HepG2 (cell line): ENCODE data around the gene PGC. TPM values are rescaled to one million over a fixed set of nuclear protein-coding genes. Genes with fewer than 3 reads are reported as not detected.

Experiments used
- ASH2L ChIP-seq: fragments of 300-600, 200-600 bp; sonication (generic); IDR thresholded peaks from 2 replicates; pipeline ENCODE4 v1.7.0; 2017; ENCODE audit warnings: low read depth, mild to moderate bottlenecking, moderate library complexity, mixed read lengths, low read length; ENCODE audit not compliant: insufficient read length
- ATF1 ChIP-seq: IDR thresholded peaks from 2 replicates; pipeline ENCODE4 v1.6.1; 2016; ENCODE audit warnings: mild to moderate bottlenecking, control low read depth
- IKZF4 ChIP-seq: sonication (generic); formaldehyde crosslinking; IDR thresholded peaks from 2 replicates; pipeline ENCODE4 v1.5.1; 2020; ENCODE audit warnings: borderline replicate concordance, mild to moderate bottlenecking, low read depth, missing genetic modification reagents; ENCODE audit errors: not compliant biosample characterization
- LCORL ChIP-seq, 2 experiments: fragments of 450-650 bp in 1 of 2; sonication (generic) in 1 of 2; formaldehyde crosslinking in 1 of 2; IDR thresholded peaks; 2 replicates each; pipeline versions ENCODE4 v1.5.0 to v1.6.1; 2017 to 2020; ENCODE audit warnings: antibody characterized with exemption in 1 of 2, missing genetic modification reagents in 1 of 2
- NFYB ChIP-seq: sonication (generic); formaldehyde crosslinking; IDR thresholded peaks from 2 replicates; pipeline ENCODE4 v1.4.0; 2020; ENCODE audit warnings: missing genetic modification reagents
- PAF1 ChIP-seq: IDR thresholded peaks from 2 replicates; pipeline ENCODE4 v1.6.1; 2016; ENCODE audit warnings: missing genetic modification reagents, missing compliant biosample characterization
- RFX5 ChIP-seq: IDR thresholded peaks from 2 replicates; pipeline ENCODE4 v1.6.1; 2011; ENCODE audit warnings: low read depth, low read length, improper control_type of control experiment
- SALL1 ChIP-seq: sonication (generic); formaldehyde crosslinking; IDR thresholded peaks from 2 replicates; pipeline ENCODE4 v1.8.0; 2022; ENCODE audit warnings: mild to moderate bottlenecking, missing genetic modification reagents
- TAF15 ChIP-seq: fragments of 200-400 bp; formaldehyde crosslinking; IDR thresholded peaks from one replicate; pipeline ENCODE4 v1.6.1; 2018; ENCODE audit warnings: mild to moderate bottlenecking, low read depth, low read length; ENCODE audit not compliant: poor library complexity, severe bottlenecking
- TCF7 ChIP-seq: sonication (generic); IDR thresholded peaks from 2 replicates; pipeline ENCODE4 v1.6.1; 2016; ENCODE audit warnings: antibody characterized with exemption, low read depth
- TEF ChIP-seq: sonication (generic); formaldehyde crosslinking; IDR thresholded peaks from 2 replicates; pipeline ENCODE4 v1.5.0; 2020; ENCODE audit warnings: missing genetic modification reagents
- THAP9 ChIP-seq: sonication (generic); formaldehyde crosslinking; IDR thresholded peaks from 2 replicates; pipeline ENCODE4; 2020; ENCODE audit warnings: missing genetic modification reagents, mild to moderate bottlenecking, borderline replicate concordance
- THRA ChIP-seq: sonication (generic); formaldehyde crosslinking; IDR thresholded peaks from 2 replicates; pipeline ENCODE4 v1.4.0; 2020; ENCODE audit warnings: missing genetic modification reagents, borderline replicate concordance
- UBTF ChIP-seq: sonication (generic); formaldehyde crosslinking; IDR thresholded peaks from 2 replicates; pipeline ENCODE4 v1.4.0; 2020; ENCODE audit warnings: mild to moderate bottlenecking, missing genetic modification reagents
- ZFP1 ChIP-seq: IDR thresholded peaks from 2 replicates; pipeline ENCODE4 v1.6.1; 2016
- ZMYM4 ChIP-seq: sonication (generic); formaldehyde crosslinking; IDR thresholded peaks from 2 replicates; pipeline ENCODE4 v1.8.1; 2023; ENCODE audit warnings: mild to moderate bottlenecking, missing genetic modification reagents
- ZNF496 ChIP-seq: sonication (generic); formaldehyde crosslinking; IDR thresholded peaks from 2 replicates; pipeline ENCODE4 v1.8.1; 2023; ENCODE audit warnings: mild to moderate bottlenecking, moderate library complexity, missing genetic modification reagents; ENCODE audit not compliant: insufficient replicate concordance
- ZNF549 ChIP-seq: sonication (generic); formaldehyde crosslinking; IDR thresholded peaks from 2 replicates; pipeline ENCODE4 v1.5.0; 2020; ENCODE audit warnings: missing genetic modification reagents
- ZNF747 ChIP-seq: sonication (generic); formaldehyde crosslinking; IDR thresholded peaks from 2 replicates; pipeline ENCODE4 v1.8.1; 2023; ENCODE audit warnings: missing genetic modification reagents, mild to moderate bottlenecking, borderline replicate concordance
- ZNF891 ChIP-seq: sonication (generic); formaldehyde crosslinking; IDR thresholded peaks from 2 replicates; pipeline ENCODE4 v1.5.0; 2020; ENCODE audit warnings: mild to moderate bottlenecking, missing genetic modification reagents
- polyA plus RNA-seq, 8 experiments: library from polyadenylated mRNA; depleted of rRNA in 3 of 8; stranded (reverse) in 7 of 8; unstranded in 1 of 8; fragments of >200 nt; fragmentation: Illumina TruSeq in 4 of 8; extraction: Trizol in 4 of 8; gene quantifications; 2 replicates each; pipeline versions ENCODE4 v1.2.1 to v1.2.3, GENCODE V29; 2011 to 2016; ENCODE audit warnings: low read depth in 4 of 8, missing spikeins in 1 of 8, mixed read lengths in 1 of 8; ENCODE audit not compliant: insufficient read depth in 1 of 8
- total RNA-seq, 5 experiments: library from RNA; depleted of rRNA; stranded (reverse); fragments of >200 nt; fragmentation: Illumina TruSeq; extraction: Trizol; gene quantifications; 2 replicates each; pipeline ENCODE4 v1.2.3, GENCODE V29; 2016; ENCODE audit warnings: low read depth in 1 of 5

Gene PGC
- total and polyA plus RNA-seq, 2 of the 13 experiments (the other 11 are each of a cell fraction or from before 2014, with no cell fraction given): 426 to 502 TPM

- TF ChIP-seq ATF1 (CRISPR knock-in tag): peak; percentile 77; the same call in 1 of the 2 replicates
- peak; percentile 89 for TF ChIP-seq ASH2L
- peak; percentile 67 for TF ChIP-seq SALL1 (CRISPR knock-in tag)
- TF ChIP-seq ZMYM4 (CRISPR knock-in tag): no peak; the same call in 1 of the 2 replicates
- TF ChIP-seq ZNF747 (CRISPR knock-in tag): peak; percentile 75
- TF ChIP-seq RFX5: no peak
- TF ChIP-seq ZFP1 (CRISPR knock-in tag): peak; percentile 84; the same call in 1 of the 2 replicates
- TF ChIP-seq UBTF (CRISPR knock-in tag): 0 out of 2 replicates have a peak, but pooled peaks have one; percentile 45
- TF ChIP-seq TAF15: no peak
- TF ChIP-seq ZNF549 (CRISPR knock-in tag): no peak
- peak; percentile 90; the same call in 1 of the 2 replicates for TF ChIP-seq ZNF891
- 0 out of 2 replicates have a peak, but pooled peaks have one; percentile 4 for TF ChIP-seq THAP9
- no peak for TF ChIP-seq IKZF4 (CRISPR knock-in tag)
- no peak for TF ChIP-seq TEF
- peak; percentile 94 for TF ChIP-seq THRA (CRISPR knock-in tag)
- no peak for TF ChIP-seq NFYB (CRISPR knock-in tag)
- peak; percentile 55; the same call in 1 of the 2 replicates for TF ChIP-seq LCORL (IDR thresholded peaks at IDR 0.05)
- peak; percentile 98 for TF ChIP-seq LCORL (CRISPR knock-in tag; IDR thresholded peaks at IDR 0.05)
- TF ChIP-seq PAF1 (CRISPR knock-in tag): no peak
- no peak for TF ChIP-seq ZNF496
- TF ChIP-seq TCF7: peak; percentile 96
Observed at GRCh38 chr6:41747256-41748101, at the start of gene PGC (continued).
